Measurements from ENCODE around the gene ARHGEF10L. TPM values are rescaled to one million over a fixed set of nuclear protein-coding genes. Genes with fewer than 3 reads are reported as not detected.

The ARHGEF10L gene
- polyA plus RNA-seq, 1 donor (not counting 4 experiments of a cell fraction or from before 2014, with no cell fraction given), result 2.4 TPM

GRCh38 chr1:17690906-17691634 lies 151.6 kb downstream of the ARHGEF10L start:
- Histone ChIP-seq H3K27ac (ENCODE audit: control insufficient read depth, insufficient read depth, low read length) (no peak overlapping the region), H4K20me1 (ENCODE audit: control insufficient read depth, extremely low read depth, insufficient read depth, low read length) (no peaks in the 10 kb centered on the region), H3K4me1 (ENCODE audit: control insufficient read depth, extremely low read depth, insufficient read depth, low read length) (no peaks in the 10 kb centered on the region), H3K36me3 (ENCODE audit: control insufficient read depth in 2 of 2, extremely low read depth in 1 of 2, insufficient read depth in 2 of 2, low read length in 2 of 2) (peaks cover 0 to 7% of the 10 kb centered on the region in 2 experiments), H3K4me2 (ENCODE audit: control insufficient read depth, extremely low read depth, insufficient read depth, low read depth, low read length) (no peak overlapping the region), H3K9me3 (ENCODE audit: control insufficient read depth, low read depth, low read length) (no peaks in the 10 kb centered on the region), H3K27me3 (ENCODE audit: control insufficient read depth, extremely low read depth, insufficient read depth, low read length) (no peaks in the 10 kb centered on the region), H3K79me2 (ENCODE audit: control insufficient read depth, insufficient read depth, low read length) (no peaks in the 10 kb centered on the region), H3K9me1 (ENCODE audit: control insufficient read depth, extremely low read depth, insufficient read depth, low read length) (no peaks in the 10 kb centered on the region), H3K4me3 (ENCODE audit: control insufficient read depth in 2 of 3, extremely low read depth in 1 of 3, insufficient read depth in 2 of 3, low read depth in 1 of 3, low read length in 3 of 3) (no peak overlapping the region), H3K9ac (ENCODE audit: control insufficient read depth, extremely low read depth, insufficient read depth, low read length) (no peak overlapping the region), H2AFZ (ENCODE audit: control insufficient read depth, low read length) (no peak overlapping the region)
- TF ChIP-seq CTCF (optimal IDR thresholded peaks at IDR 0.05 in 1 of 3, IDR thresholded peaks at IDR 0.05 in 1 of 3, conservative IDR thresholded peaks at IDR 0.05 in 1 of 3; ENCODE audit: extremely low read depth in 1 of 3, insufficient read depth in 2 of 3, low read length in 3 of 3) (no peak), EZH2 (IDR thresholded peaks at IDR 0.05; ENCODE audit: low read length) (no peak)
- DNase-seq (ENCODE audit: low read depth, low spot score) (no peak), FAIRE-seq (no peak)
- dilution Hi-C loops (cut with MboI; ENCODE audit: extremely low pct_ligation_motif_present, low sequenced_read_pairs), result no loop called here

GRCh38 chr1:17692645-17693044 lies 153.1 kb downstream of the ARHGEF10L start:
- Histone ChIP-seq H3K4me1 (ENCODE audit: control insufficient read depth, extremely low read depth, insufficient read depth, low read length) (no peaks in the 10 kb centered on the region), H2AFZ (ENCODE audit: control insufficient read depth, low read length) (no peak overlapping the region), H3K36me3 (ENCODE audit: control insufficient read depth in 2 of 2, extremely low read depth in 1 of 2, insufficient read depth in 2 of 2, low read length in 2 of 2) (peaks cover 0 to 5% of the 10 kb centered on the region in 2 experiments)

More at GRCh38 chr1:17692645-17693044, 153.1 kb downstream of the ARHGEF10L start:
- H3K79me2 ChIP-seq (ENCODE audit: control insufficient read depth, insufficient read depth, low read length), result no peaks in the 10 kb centered on the region
- H3K27me3 ChIP-seq (ENCODE audit: control insufficient read depth, extremely low read depth, insufficient read depth, low read length), result no peaks in the 10 kb centered on the region
- H3K4me2 ChIP-seq (ENCODE audit: control insufficient read depth, extremely low read depth, insufficient read depth, low read depth, low read length), result no peak overlapping the region
- no peaks in the 10 kb centered on the region for H3K9me3 ChIP-seq (ENCODE audit: control insufficient read depth, low read depth, low read length)
- H3K4me3 ChIP-seq (ENCODE audit: control insufficient read depth in 2 of 3, extremely low read depth in 1 of 3, insufficient read depth in 2 of 3, low read depth in 1 of 3, low read length in 3 of 3), result no peak overlapping the region
- H3K9ac ChIP-seq (ENCODE audit: control insufficient read depth, extremely low read depth, insufficient read depth, low read length), result no peak overlapping the region
- no peak overlapping the region for H3K27ac ChIP-seq (ENCODE audit: control insufficient read depth, insufficient read depth, low read length)
- dilution Hi-C loops (cut with MboI; ENCODE audit: extremely low pct_ligation_motif_present, low sequenced_read_pairs), result no loop called here
- H4K20me1 ChIP-seq (ENCODE audit: control insufficient read depth, extremely low read depth, insufficient read depth, low read length), result no peaks in the 10 kb centered on the region
- no peak for FAIRE-seq
- DNase-seq (ENCODE audit: low read depth, low spot score), result no peak
- TF ChIP-seq CTCF (optimal IDR thresholded peaks at IDR 0.05 in 1 of 3, IDR thresholded peaks at IDR 0.05 in 1 of 3, conservative IDR thresholded peaks at IDR 0.05 in 1 of 3; ENCODE audit: extremely low read depth in 1 of 3, insufficient read depth in 2 of 3, low read length in 3 of 3) (no peak), EZH2 (IDR thresholded peaks at IDR 0.05; ENCODE audit: low read length) (no peak)
- H3K9me1 ChIP-seq (ENCODE audit: control insufficient read depth, extremely low read depth, insufficient read depth, low read length), result no peaks in the 10 kb centered on the region

All from keratinocyte (primary cell).